ENCODE measurements around the gene C19orf33.
A peak's percentile ranks its signal among the peaks of the same experiment; 100 is the strongest.

The C19orf33 gene

DNA sequence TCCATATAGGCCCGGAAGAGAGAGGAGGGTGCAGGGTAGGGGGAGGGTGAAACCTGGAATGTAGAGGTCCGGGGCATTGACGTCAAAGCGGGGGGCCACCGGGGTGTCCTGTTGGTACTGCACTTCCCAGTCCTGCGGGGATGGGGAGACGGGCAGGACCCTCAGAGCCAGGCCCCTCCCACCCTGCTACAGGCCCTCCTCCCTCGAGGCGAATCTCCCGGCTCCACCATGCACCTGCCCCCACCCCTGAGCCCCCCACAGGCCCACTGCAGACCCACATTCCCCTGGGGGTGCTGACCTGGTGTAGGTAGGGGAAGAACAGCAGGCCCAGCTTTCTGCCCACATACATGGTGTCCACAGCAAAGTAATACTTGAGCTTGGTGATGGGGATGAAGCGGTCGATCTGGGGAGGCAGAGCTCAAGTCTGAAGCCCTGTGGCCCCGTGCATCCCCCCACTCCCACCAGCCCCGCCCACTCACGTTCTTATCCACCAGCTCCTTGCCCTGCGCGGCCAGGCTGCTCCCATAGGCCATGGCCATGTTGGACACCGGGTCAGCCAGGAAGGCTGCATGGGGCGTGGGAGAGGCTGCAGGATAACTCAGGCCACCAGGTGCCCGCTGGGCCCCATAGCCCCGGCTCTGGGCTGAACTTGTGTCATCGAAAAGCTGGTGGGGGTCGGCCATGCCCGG, 5.0 kb downstream of the C19orf33 start:
- no peak for DNase-seq (ENCODE audit: low read depth)

DNA sequence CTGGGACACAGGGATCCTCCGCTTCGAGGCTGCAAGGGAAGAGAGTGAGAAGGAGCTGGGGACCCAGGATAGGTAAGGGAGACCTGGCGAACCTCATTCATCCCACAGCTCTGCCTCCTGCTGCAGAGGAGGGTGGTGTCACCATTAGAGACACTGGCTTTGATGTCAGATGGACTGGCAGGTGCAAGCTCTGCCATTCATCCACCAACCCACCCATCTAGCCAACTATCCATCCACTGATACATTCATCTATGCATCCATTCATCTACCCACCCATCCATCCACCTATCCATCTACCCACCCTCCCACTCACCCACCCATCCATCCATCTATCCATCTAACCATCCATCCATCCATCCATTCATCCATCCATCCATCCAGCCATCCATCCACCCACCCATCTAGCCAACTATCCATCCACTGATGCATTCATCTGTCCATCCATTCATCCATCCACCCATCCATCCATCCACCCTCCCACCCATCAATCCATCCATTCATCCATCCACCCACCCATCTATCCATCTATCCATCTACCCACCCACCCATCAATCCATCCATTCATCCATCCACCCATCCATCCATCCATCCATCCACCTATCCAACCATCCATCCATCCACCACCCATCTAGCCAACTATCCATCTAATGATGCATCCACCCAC, 5.7 kb downstream of the C19orf33 start:
- DNase-seq (ENCODE audit: low read depth): no peak

DNA sequence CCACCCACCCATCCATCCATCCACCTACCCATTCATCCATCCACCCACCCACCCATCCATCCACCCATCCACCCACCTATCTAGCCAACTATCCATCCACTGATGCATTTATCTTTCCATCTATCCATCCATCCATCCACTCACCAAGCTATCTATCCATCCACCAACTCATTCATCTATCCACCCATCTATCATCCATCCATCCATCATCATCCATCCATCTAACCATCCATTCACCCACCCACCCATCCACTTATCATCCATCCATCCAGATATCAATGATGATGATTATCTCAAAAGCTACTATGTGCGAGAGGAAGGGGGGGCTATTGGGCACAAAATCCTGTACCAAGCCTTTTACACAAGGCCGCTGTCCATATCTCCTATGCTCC, 6.2 kb downstream of the C19orf33 start:
- no peak for DNase-seq (ENCODE audit: low read depth)

DNA sequence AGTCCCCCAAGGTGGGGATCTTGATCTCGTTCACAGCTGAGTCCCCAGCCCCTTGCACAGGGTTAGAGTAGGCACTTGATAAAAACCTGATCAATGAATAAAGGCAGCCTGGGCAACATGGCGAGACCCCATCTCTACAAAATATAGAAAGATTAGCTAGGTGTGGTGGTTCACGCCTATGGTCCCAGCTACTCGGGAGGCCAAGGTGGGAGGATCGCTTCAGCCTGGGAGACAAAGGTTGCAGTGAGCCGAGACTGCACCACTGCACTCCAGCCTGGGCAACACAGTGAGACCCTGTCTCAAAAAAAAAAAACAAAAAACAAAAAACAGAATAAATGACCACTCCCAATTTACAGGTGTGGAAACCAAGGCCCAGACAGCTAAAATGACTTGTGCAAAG, 6.9 kb downstream of the C19orf33 start:
- DNase-seq (ENCODE audit: low read depth): no peak

DNA sequence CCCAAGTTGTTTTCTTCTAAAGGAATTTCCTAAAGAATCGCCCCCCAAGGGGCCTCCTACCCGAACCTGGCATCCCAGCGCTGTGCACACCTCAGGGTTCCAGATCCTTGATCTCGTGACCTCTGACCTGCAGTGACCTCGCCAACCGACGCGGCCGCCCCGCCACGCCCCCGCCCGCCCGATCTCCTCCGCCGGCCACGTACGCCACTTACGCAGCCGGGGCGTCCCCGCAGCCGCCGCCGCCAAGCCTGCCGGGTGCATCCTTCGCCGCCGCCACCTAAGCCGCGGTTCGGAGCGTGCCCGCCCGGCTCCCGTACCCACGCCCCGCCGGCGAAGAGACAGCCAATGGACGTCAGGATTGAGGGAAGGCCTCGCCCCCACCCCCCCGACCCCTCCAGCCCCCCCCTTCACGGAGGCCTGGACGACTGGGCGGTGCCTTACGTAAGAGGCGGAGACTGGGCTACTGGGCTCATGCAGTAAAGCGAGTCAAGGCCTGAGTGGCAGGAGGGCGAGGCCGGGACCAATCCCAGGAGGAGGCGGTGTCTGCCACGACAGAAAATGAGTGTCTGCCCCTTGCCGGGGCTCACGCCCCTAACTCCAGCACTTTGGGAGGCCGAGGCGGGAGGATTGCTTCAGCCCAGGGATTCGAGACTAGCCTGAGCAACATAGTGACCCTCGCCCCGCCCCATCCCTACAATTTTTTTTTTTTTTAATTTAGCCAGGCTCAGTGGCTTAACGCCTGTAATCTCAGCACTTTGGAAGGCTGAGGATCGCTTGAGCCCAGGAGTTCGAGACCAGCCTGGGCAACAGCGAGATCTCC, 11.8 kb downstream of the C19orf33 start, which contains the start of gene YIF1B:
TSS of gene YIF1B (minus strand) at position 291 of the 820 bp plus-strand sequence. CDS start at position 261, 30 bp downstream.
- DNase-seq (ENCODE audit: low read depth): peak; percentile 97

DNA sequence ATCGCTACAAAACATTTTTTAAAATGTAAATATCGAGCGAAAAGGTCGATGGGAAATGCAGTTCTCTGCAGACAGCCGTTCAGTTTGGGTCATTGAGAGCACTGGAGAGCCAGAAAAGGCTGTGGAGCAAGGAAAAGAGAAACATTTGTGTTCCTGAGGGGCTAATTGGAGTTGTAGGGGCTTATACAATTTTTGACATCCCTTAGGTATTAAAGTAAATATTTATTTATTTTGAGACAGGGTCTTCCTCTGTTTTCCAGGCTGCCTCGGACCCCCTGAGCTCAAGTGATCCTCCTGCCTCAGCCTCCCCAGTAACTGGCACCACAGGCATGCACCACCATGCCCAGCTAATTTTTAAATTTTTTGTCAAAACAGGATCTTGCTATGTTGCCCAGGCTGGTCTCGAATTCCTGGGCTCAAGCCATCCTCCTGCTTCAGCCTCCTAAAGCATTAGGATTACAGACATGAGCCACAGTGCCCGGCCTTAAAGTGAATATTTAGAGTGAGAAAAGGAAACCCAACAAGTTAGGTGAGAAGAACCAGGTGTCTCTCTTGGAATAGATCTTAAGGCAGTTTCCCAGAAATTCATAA, 12.5 kb downstream of the C19orf33 start:
- DNase-seq (ENCODE audit: low read depth): no peak

DNA sequence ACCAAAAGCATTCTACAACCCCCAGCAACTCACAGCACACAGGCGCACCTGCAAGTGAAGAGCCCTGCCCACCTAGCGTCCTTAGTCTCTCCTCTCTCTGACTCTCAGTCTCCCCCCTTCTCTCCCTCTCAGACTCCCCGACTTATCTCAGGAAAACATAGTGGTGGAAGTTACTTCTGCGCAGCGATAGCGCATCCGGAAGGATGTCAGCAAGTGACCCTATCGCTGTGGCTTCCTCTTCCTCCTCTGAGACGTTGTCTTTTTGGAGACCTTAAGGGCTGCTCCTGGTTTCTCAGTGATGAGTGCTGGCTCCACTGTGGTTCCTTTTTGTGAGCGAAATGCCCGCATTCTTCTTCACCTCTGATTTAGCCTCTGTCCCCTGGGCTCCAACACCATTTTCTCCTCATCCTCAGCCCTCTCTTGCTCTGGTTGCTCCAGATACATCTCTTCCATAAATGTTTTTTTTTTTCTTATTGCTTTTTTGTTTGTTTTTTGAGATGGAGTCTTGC, 13.1 kb downstream of the C19orf33 start:
- no peak for DNase-seq (ENCODE audit: low read depth)

DNA sequence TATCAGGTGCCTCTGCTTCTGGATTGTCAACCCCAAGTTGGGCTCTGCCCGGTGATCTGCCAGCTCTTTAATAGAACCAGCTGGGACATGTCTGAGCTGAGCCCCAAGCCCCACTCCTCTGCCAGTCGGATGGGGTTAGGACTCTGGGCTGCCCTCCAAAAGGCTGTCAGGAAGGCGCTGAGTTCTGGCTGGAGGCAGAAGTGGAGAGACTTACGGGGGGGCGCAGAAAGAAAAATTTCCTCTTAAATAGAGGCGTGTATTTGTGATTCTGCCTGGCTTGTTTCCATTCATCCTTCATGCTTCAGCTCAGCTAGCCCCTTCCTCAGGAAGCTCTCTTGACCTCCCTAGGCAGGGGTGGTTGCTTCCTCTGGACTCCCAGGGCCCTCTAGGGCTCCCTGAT, 14.6 kb downstream of the C19orf33 start:
- no peak for DNase-seq (ENCODE audit: low read depth)

DNA sequence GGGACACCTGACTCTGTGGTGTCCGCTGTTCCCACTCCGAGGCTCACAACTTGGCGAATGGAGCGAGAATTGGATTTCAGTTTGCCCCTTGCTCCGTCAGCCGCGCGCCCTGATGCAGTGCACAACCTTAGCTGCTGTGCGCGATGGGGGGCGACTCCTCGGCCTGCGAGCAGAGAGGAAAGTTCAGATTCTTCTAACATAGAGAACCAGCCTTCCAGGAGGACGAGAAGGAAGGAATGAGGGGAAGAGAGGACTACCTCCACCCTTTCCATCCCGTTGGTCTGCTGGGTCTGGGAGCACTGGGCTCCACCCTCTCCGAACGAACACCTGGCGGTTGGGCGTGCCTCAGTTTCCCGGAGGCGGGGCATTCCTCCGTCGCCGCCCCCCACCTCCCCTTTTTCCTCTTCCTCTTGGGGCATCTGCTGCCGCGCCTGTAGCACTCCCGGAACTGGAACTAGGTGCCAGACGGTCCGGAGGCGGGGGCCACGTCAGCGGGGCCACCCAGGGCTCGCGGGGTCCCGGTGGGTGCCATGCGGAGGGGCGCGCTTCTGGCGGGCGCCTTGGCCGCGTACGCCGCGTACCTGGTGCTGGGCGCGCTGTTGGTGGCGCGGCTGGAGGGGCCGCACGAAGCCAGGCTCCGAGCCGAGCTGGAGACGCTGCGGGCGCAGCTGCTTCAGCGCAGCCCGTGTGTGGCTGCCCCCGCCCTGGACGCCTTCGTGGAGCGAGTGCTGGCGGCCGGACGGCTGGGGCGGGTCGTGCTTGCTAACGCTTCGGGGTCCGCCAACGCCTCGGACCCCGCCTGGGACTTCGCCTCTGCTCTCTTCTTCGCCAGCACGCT, 15.6 kb downstream of the C19orf33 start, which contains the start of gene KCNK6:
TSS of gene KCNK6 (plus strand) at position 425 of the 838 bp plus-strand sequence. CDS start at position 531, 106 bp downstream.
- peak; percentile 34 for DNase-seq (ENCODE audit: low read depth)

DNA sequence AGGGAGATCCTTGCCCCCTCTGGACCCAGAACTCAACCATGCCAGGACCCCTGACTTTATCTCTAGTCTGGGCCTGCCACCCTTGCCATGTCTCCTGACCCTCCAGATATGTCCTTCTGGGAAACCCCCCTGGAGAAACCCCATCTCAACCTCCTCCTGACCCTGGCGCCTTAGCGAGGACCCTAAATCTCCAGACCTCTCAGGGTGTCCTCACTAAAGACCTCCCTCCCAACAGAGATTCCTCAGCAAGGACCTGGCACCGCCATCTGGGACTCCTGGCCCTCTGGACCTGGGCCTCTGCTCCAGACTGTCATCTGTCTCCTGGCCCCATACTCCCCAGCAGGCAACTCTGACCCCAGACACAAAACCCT, 16.9 kb downstream of the C19orf33 start:
- DNase-seq (ENCODE audit: low read depth): no peak

DNA sequence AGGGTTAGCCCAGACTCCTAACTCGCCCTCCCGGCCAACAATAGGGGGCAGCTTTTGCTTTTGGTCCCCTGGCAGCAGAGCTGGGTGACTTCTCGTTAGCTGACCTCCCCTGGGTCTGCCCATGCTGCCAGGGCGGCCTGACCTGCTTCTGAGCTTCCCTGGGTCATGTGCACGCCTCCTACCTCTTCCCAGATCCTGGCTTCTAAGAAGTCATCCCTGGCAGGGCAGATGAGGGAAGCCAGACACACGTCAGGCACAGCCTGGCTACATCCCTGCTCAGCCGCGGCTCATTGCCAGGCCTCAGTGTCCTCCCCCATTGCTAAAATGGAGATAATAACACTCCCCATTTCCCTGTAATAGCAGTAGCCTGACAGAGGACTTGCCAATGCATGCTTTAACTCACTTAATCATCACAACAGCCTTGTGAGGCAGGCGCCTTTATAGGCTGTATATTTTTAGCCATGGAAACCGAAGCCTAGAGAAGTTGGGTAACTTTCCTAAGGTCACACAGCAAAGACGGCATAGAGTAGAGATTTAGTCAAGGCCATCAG, 17.7 kb downstream of the C19orf33 start:
- no peak for DNase-seq (ENCODE audit: low read depth)

DNA sequence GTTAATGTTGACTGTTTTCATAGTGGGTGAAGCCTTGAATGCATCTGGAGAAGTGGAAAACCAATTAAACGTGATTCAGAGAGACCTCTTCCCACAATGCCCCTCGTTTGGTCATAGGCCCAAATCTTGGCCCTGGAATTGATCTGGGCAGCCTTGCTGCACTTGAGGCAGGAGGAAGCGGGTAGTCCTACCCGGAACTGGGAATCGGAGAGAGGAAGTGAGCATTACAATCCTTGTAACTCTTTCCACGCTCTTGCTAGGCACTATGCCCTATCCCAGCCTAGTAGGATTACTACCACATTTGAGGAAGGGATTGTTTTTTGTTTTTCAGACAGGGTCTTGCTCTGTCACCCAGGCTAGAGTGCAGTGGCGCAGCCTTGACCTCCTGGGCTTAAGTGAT, 19.2 kb downstream of the C19orf33 start:
- no peak for DNase-seq (ENCODE audit: low read depth)

DNA sequence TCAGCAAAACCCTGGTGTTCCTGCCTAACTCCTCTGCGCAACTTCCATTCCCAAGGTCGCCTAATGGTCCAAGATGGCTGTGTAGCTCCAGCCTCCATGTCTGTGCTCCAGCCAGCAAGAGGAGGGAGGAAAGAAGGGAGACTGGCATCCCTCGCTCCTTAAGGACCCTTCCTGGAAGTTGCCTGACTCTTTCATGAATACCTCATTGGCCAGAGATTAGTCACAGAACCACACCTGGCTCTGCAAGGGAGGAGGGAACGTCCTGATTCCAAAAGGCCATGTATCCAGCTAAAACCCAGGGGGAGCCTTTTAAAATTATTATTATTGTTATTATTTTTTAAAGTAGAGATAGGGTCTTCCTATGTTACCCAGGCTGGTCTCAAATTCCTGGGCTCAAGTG, 20.4 kb downstream of the C19orf33 start:
- DNase-seq (ENCODE audit: low read depth): no peak

DNA sequence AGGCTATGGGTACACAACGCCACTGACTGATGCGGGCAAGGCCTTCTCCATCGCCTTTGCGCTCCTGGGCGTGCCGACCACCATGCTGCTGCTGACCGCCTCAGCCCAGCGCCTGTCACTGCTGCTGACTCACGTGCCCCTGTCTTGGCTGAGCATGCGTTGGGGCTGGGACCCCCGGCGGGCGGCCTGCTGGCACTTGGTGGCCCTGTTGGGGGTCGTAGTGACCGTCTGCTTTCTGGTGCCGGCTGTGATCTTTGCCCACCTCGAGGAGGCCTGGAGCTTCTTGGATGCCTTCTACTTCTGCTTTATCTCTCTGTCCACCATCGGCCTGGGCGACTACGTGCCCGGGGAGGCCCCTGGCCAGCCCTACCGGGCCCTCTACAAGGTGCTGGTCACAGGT, 22.5 kb downstream of the C19orf33 start:
- no peak for DNase-seq (ENCODE audit: low read depth)

DNA sequence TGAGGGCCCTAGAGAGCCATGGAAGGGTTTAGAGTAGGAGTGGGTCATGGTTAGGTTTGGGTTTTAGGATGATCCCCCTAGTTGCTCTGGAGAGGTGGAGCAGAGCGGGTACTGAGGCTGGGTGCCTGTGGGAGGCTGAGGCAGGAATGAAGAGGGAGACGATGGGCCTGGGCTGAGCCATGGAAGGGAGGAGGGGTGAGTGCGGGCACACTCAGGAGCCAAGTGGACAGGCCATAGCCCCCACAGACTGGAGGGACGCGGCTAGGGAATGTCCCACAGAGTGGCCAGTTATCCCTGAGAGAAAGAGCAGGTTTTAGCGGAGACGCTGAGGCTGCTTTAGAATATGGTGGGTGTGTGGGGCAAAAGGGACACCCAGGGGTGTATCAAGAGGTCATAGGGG, 25.6 kb downstream of the C19orf33 start:
- no peak for DNase-seq (ENCODE audit: low read depth)

DNA sequence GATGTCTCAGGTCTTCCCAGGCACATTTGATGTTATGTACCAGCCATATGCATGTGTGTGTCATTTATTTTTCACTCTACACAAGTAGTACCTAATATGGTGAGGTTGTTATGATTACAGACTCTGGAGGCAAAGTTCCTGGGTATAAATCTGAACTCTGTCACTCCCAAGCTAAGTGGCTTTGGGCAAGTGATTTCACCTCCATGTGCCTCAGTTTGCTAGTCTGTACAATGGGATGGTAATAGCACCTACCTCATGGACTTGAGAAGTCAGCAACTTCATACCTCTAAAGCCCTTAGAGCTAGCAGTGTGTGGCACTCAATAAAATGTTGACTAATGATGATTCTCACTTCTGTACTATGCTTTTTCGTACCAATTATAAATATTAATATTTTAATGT, 27.7 kb downstream of the C19orf33 start:
- DNase-seq (ENCODE audit: low read depth): no peak

DNA sequence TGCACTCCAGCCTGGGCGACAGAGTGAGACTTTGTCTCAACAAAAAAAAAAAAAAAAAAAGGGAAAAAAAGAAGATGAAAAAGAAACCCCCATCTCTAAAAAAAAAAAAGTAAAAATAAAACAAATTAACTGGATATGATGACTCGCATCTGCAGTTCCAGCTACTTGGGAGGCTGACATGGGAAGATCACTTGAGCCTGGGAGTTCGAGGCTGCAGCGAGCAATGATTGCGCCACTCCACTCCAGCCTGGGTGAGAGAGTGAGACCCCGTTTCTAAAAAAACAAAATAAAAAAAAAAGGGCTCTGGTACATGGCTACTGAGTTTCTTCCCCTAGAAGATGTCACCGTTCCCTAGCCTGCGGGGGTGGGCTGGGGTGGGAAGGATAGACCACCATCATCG, 29.2 kb downstream of the C19orf33 start:
- no peak for DNase-seq (ENCODE audit: low read depth)

DNA sequence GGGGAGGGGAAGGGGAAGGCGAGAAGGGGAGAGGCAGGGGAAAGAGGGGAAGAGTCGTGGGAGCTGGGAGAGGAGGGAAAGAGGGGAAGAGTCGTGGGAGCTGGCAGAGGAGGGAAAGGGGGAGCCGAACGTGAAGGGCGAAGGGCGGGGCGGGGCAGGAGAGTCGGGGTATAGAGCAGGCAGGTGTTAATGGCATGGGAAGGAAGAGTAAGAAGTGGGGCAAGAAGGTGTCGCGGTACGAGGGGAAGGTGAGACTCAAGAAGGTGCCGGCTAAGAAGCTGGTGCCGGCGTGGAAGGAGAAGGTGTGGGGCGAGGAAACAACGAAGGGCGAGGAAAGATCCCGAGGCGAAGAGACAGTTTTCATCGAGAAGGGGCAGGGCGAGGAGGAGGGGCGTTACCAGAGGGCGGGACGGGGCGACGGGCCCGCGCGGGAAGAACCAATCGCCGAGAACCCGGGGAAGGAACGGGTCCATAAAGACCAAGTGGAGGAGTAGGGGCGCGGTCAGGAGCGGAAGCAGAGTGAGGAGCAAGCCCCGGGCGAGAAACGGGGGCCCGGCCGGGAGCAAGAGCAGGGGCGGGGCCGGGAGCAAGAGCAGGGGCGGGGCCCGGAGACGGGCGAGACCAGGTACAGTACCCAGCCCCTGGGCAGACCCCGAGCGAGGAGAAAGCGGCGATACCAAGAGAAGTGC, 32.0 kb downstream of the C19orf33 start:
- peak; percentile 98 for DNase-seq (ENCODE audit: low read depth)

DNA sequence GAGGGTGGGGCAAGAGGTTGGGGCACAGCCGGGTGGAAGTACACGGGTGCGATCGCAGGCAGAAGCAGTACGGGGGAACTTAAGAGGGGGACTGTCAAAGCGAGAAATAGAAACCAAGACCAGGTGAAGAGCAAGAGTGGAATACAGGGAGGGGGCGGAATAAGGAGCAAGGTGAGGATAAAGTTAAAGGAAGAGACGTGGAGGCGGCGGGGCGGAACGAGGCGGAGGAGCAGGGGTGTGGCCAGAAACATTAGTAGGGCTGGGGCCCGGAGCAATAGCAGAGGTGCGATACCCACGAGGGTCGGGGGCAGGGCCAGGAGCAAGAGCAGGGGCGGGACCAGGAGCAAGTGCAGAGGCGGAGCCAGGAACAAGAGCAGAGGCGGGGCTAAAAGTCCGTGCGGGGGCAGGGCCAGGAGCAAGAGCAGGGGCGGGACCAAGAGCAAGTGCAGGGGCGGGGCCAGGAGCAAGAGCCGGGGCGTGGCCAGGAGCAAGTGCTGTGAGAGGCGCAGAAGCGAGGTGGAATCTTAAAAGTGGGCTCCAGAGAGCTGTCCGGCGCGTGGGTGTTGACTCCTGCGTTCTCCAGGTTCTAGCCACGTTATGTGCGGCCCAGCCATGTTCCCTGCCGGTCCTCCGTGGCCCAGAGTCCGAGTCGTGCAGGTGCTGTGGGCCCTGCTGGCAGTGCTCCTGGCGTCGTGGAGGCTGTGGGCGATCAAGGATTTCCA, 32.7 kb downstream of the C19orf33 start:
- peak; percentile 96 for DNase-seq (ENCODE audit: low read depth)

DNA sequence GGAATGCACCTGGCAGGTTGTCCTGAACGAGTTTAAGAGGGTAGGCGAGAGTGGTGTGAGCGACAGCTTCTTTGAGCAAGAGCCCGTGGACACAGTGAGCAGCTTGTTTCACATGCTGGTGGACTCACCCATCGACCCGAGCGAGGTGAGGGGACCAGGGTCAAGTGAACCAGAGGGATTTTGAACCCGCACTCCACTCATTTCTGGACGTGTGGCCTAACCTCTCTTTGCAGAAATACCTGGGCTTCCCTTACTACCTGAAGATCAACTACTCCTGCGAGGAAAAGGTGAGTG, 33.3 kb downstream of the C19orf33 start:
- DNase-seq (ENCODE audit: low read depth): no peak
